ENCODE measurements around the gene CAMTA1.
"Not testable (repeated sequence)": the region's sequence is repeated elsewhere in the genome, so short reads cannot be mapped to it uniquely, and the experiment has no call there.

CAMTA1 gene

DNA sequence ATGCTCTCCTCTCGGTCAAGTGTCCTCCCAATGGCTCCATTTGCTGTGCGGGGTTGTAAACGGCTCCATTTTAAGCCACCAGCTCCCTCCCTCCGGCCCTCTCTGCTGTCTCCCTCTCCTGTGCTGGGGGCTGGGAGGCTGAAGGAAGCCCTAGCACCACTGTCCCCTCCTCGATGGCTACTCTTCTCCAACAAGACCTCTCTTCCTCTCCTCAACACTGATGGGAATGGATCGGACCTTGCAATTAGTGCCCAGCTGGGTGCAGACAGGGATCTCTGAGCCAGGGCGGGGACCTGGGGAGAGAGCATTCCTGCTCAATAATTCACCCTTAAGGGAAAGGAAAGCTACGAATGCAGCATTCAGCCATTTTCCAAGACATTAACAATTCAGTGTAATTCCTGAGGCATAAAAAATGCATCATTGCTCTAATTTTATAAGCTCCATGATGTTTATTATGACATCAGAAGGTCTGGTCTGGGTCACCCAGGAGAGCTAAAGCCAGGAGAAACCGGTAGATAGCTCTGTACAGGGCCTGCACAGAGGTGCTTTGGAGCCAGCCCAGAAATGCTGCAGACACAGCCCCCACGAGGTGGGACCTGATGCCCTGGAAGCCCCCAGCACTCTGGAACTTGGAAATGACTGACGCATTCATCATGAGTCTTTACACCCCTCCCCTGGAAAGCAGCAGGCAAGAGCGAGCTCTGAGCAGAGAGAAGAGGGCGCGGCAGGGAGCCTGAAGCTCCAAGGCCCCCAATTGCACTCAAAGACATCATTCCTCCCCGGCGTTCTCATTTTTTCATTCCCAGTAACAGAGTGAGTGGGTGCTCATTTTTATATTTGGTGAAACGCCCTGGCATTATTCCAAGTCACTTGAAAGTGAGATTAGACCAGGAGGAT lies 909.6 kb downstream of the CAMTA1 start:
- no peaks in the 10 kb centered on the region for H3K9me3 ChIP-seq (ENCODE audit: low read length)
- H3K27ac ChIP-seq (ENCODE audit: low read depth, low read length), result no peak overlapping the region
- H3K27me3 ChIP-seq (ENCODE audit: control insufficient read depth in 1 of 2, insufficient read depth in 2 of 2, low read length in 2 of 2), result no peaks in the 10 kb centered on the region
- no peaks in the 10 kb centered on the region for H3K4me1 ChIP-seq (ENCODE audit: insufficient read depth, low read length)
- no peak overlapping the region for H3K9ac ChIP-seq (ENCODE audit: low read length)
- no peaks in the 10 kb centered on the region for H3K36me3 ChIP-seq (ENCODE audit: insufficient read depth, low read length)
- H3K4me3 ChIP-seq (ENCODE audit: low read depth in 1 of 2, low read length in 2 of 2), result no peak overlapping the region

DNA sequence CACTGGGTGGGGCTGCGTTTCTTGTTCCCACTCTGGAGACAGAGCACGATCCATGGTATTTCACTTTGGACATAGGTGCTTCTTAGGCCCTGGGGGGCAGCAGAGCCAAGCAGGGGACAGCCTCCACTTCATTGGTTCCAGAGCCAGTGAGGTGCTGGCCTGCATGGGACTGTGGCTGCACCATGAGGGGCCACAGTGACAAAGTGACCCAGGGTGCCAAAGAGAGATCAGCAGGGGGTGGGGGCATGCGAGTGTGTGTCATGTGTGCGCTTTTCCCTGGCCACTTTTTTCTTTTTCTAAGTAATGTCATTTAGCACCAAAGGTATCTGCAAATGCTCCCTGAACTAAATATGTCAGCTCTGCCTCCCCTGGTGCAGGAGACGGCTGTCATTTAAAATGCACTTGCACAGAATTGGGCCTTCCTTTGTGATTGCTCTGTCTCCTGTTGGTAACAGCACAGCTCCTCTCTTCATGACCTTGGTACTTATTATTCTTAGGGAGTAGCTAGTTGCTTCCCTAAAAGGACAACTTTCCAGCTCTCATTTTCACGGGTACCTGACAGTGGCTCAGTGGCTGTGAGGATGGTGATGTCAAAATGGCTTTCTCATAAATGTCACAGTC lies 910.4 kb downstream of the CAMTA1 start:
- Histone ChIP-seq H3K9ac (ENCODE audit: low read length) (no peak overlapping the region), H3K27me3 (ENCODE audit: control insufficient read depth in 1 of 2, insufficient read depth in 2 of 2, low read length in 2 of 2) (no peaks in the 10 kb centered on the region), H3K4me3 (ENCODE audit: low read depth in 1 of 2, low read length in 2 of 2) (no peak overlapping the region), H3K27ac (ENCODE audit: low read depth, low read length) (no peak overlapping the region), H3K4me1 (ENCODE audit: insufficient read depth, low read length) (no peaks in the 10 kb centered on the region), H3K36me3 (ENCODE audit: insufficient read depth, low read length) (no peaks in the 10 kb centered on the region), H3K9me3 (ENCODE audit: low read length) (no peaks in the 10 kb centered on the region)

DNA sequence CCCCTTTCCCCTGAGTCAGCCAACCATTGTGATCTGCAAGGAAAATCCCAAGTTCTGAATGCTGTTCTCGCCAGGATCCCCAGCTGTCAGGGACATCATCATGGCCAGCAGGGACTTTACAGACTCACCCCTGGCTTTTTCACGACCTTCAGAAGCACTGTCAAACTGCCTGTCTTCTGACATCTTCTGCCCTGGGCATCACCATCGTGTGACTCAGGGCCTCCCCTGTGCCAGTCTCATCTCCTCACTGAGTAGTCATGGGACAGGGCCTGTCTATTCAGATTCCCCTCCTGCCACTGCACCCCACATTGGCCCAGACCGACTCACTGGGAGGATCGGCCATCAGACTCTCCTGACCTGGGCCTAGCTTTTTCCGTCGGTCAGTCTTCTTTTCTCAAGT lies 913.4 kb downstream of the CAMTA1 start:
- H3K27ac ChIP-seq (ENCODE audit: low read depth, low read length), result no peak overlapping the region

DNA sequence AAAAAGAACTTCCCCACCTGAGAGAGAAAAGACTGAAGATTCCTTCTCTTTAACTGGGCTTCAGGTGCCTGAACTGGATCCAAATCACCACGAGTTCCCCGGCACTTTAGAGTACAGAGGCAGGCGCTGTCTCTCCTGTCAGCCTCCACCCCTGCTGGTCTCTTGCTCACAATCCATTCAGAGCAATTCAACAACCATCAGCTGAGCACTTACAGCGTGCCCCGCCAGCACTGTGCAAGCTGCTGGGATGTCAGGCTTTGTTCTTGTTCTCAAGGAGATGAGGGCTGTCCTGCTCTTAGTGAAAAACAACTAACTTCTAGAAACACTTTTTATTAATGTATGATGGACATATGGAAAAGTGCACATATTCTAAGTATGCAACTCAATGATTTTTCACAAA lies 917.1 kb downstream of the CAMTA1 start:
- no peak overlapping the region for H3K27ac ChIP-seq (ENCODE audit: low read depth, low read length)
- H3K4me1 ChIP-seq (ENCODE audit: insufficient read depth, low read length), result no peaks in the 10 kb centered on the region
- peaks cover 5 to 13% of the 10 kb centered on the region in 2 donors for H3K27me3 ChIP-seq (ENCODE audit: control insufficient read depth in 1 of 2, insufficient read depth in 2 of 2, low read length in 2 of 2)
- H3K36me3 ChIP-seq (ENCODE audit: insufficient read depth, low read length), result no peaks in the 10 kb centered on the region
- H3K9me3 ChIP-seq (ENCODE audit: low read length), result no peaks in the 10 kb centered on the region
- H3K4me3 ChIP-seq (ENCODE audit: low read depth in 1 of 2, low read length in 2 of 2), result no peak overlapping the region
- H3K9ac ChIP-seq (ENCODE audit: low read length), result no peak overlapping the region

More for the DNA sequence above, 913.4 kb downstream of the CAMTA1 start:
- Histone ChIP-seq H3K9me3 (ENCODE audit: low read length) (no peaks in the 10 kb centered on the region), H3K36me3 (ENCODE audit: insufficient read depth, low read length) (no peaks in the 10 kb centered on the region), H3K4me3 (ENCODE audit: low read depth in 1 of 2, low read length in 2 of 2) (no peak overlapping the region), H3K9ac (ENCODE audit: low read length) (no peak overlapping the region), H3K4me1 (ENCODE audit: insufficient read depth, low read length) (no peaks in the 10 kb centered on the region), H3K27me3 (ENCODE audit: control insufficient read depth in 1 of 2, insufficient read depth in 2 of 2, low read length in 2 of 2) (peaks cover 0 to 3% of the 10 kb centered on the region in 2 donors)

DNA sequence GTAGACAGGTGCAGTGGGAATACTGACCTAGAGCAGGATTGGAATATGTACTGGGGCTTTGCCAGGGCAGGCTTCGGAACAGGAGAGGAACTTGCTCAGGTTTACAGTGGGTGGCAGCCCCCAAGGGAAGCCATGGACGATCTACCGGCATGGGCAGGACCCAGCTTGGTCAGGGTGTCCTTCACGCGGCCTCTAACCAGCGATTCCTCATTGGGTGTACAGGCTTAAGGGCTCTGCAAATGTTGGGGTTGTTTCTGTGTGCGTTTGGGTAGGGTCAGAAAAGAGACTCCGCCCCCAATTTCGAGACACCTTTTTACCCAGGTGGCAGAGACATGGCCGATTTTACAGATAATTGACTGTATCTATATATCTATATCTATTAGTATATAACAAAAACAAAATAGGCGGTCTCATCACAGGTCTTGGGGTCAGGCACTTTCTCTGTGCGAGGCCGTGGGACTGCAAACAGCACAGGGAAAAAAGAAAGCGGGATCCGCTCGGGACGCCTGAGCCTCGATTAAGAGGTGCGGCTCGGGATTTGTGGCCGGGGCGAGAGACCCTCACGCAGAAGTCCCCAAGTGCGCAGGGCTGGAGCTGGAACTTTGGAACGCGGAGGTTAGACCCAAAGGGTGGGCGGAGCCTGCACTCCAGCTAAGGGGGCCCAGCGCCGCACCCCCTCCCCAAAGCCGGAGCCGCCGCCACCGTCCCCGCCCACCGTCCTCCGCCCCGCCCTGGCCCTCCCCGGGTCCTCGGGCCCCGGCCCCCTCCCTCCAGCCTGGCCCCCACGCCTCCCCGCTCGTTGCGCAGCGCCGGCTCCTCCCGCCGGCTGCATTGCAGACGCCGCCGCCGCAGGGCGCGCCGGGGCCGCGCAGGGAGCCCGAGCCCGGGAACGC lies 918.3 kb downstream of the CAMTA1 start:
- Histone ChIP-seq H3K9ac (ENCODE audit: low read length) (no peak overlapping the region), H3K27ac (ENCODE audit: low read depth, low read length) (no peak overlapping the region), H3K27me3 (ENCODE audit: control insufficient read depth in 1 of 2, insufficient read depth in 2 of 2, low read length in 2 of 2) (peaks cover 5 to 13% of the 10 kb centered on the region in 2 donors), H3K4me1 (ENCODE audit: insufficient read depth, low read length) (no peaks in the 10 kb centered on the region), H3K9me3 (ENCODE audit: low read length) (no peaks in the 10 kb centered on the region), H3K4me3 (ENCODE audit: low read depth in 1 of 2, low read length in 2 of 2) (no peak overlapping the region), H3K36me3 (ENCODE audit: insufficient read depth, low read length) (no peaks in the 10 kb centered on the region)

DNA sequence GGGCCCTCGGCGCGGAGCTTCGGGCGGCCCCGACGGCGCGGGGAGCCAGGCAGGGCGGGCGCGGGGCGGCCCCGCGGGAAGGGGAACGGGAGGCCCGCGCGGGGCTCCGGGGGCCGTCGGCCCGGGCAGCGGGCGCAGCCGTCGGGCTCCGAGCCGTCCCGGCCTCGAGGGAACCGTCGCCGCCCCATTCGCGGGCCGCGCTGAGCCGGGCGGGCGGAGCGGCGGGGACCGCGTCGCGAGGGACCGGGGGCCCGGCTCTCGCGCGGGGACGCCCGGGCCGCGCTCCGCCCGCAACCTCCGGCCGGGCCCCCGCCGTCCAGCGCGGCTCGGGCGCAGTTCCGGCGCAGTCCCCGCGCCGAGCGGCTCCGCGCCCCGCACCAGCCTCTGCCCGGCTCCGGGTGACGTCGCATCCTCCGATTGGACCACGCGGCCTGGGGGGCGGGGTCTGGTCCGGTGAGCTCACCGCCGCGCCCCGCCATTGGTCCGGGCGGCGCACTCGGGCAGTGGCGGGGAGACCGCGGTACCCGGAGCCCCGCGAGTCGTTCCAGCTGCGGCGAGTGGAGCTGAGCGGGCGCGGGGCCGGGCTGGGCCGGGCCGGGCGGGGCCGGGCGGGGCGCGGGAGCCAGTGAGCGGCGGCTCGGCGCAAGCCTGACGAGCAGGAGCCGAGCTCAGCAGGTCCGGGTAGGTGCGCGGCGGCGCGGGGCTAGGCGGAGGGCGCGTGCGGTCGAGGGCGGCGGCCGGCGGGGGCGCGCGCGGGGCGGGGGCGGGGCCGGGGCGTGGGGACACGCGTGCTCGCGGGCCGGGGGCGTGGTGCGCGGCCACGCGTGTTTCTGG lies 919.2 kb downstream of the CAMTA1 start:
- H3K9me3 ChIP-seq (ENCODE audit: low read length), result no peaks in the 10 kb centered on the region
- H3K36me3 ChIP-seq (ENCODE audit: insufficient read depth, low read length), result no peaks in the 10 kb centered on the region
- no peak overlapping the region for H3K27ac ChIP-seq (ENCODE audit: low read depth, low read length)
- no peak overlapping the region for H3K9ac ChIP-seq (ENCODE audit: low read length)
- H3K27me3 ChIP-seq (ENCODE audit: control insufficient read depth in 1 of 2, insufficient read depth in 2 of 2, low read length in 2 of 2), result peaks cover 5 to 13% of the 10 kb centered on the region in 2 donors
- H3K4me3 ChIP-seq (ENCODE audit: low read depth in 1 of 2, low read length in 2 of 2), result peak overlapping the region in 1 of 2 donors; percentile 41
- no peaks in the 10 kb centered on the region for H3K4me1 ChIP-seq (ENCODE audit: insufficient read depth, low read length)

DNA sequence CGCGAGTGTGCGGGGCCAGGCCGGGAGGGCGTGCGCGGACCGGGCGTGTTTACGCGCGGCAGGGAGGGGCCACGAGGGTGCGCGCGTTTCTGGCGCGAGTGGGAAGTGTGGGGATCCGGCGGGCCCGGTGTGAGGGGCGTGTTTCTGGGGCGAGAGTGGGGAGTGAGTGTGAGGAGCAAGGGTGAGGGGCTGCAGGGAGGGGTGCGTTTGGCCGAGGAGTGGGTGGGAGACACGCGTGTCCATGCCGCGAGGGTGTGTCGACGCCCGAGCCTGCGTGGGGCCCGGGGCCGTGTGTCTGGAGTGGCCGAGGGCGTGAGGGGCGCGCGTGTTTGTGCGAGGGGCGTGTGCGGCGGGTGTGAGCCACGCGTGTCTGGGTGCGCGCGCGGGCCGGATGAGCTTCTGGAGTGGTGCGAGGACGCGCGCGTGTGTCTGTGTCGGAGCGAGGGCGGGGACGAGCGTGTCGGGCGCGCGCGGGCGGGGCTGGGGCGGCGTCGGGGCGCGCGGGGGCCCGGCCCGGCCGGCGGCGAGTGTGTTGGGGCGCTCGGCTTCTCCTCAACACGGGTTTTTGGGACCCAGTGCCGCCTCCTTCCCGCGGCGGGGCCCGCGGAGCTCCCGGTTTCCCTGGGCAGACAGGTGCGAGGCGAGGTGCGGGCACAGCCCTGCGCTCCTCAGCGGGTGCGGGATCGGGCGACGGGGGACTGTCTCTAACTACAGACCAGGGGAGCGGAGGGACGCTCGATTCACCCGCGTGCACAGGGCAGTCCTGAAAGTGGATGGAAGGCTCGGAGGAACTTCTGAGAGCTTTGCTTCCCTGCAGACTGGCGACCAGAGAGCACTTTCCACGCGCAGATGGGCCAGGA lies 920.0 kb downstream of the CAMTA1 start:
- Histone ChIP-seq H3K27me3 (ENCODE audit: control insufficient read depth in 1 of 2, insufficient read depth in 2 of 2, low read length in 2 of 2) (peaks cover 5 to 13% of the 10 kb centered on the region in 2 donors), H3K4me3 (ENCODE audit: low read depth in 1 of 2, low read length in 2 of 2) (peak overlapping the region in 1 of 2 donors; percentile 41), H3K36me3 (ENCODE audit: insufficient read depth, low read length) (no peaks in the 10 kb centered on the region), H3K4me1 (ENCODE audit: insufficient read depth, low read length) (no peaks in the 10 kb centered on the region), H3K27ac (ENCODE audit: low read depth, low read length) (no peak overlapping the region), H3K9ac (ENCODE audit: low read length) (no peak overlapping the region), H3K9me3 (ENCODE audit: low read length) (no peaks in the 10 kb centered on the region)

DNA sequence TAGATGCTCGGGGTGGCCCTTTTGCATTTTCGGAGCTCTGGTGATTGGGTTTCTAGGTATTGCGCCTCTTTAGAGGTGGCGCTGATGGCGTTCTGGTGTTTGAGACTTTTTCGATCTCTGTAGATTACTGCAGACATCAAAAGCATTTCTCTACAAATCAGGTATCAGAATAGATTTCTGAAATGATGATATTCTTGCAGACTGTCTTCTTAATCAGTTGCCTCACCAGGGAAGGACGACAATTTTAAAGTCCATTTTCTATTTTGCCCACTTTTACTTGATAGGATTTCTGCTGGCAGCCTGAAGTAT lies 920.6 kb downstream of the CAMTA1 start:
- Histone ChIP-seq H3K4me3 (ENCODE audit: low read depth in 1 of 2, low read length in 2 of 2) (no peak overlapping the region), H3K9ac (ENCODE audit: low read length) (no peak overlapping the region), H3K36me3 (ENCODE audit: insufficient read depth, low read length) (no peaks in the 10 kb centered on the region), H3K9me3 (ENCODE audit: low read length) (no peaks in the 10 kb centered on the region), H3K4me1 (ENCODE audit: insufficient read depth, low read length) (no peaks in the 10 kb centered on the region), H3K27ac (ENCODE audit: low read depth, low read length) (no peak overlapping the region), H3K27me3 (ENCODE audit: control insufficient read depth in 1 of 2, insufficient read depth in 2 of 2, low read length in 2 of 2) (peaks cover 5 to 13% of the 10 kb centered on the region in 2 donors)

DNA sequence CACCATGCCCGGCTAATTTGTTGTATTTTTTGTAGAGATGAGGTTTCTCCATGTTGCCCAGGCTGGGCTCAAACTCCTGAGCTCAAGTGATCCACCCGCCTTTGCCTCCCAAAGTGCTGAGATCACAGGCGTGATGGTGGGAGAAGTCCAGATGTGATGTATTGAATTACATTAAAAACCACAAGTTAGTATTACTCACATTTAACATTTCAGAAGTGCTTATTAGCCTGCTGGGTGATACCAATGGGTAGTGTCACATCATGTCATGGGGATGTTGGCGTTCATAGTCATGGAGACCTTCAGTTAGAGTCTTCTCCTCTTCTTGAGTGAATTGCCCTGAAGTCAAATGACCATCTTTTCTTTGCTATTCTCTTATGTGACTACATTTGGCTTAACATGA lies 922.3 kb downstream of the CAMTA1 start:
- H3K27me3 ChIP-seq (ENCODE audit: control insufficient read depth in 1 of 2, insufficient read depth in 2 of 2, low read length in 2 of 2), result peaks cover 5 to 13% of the 10 kb centered on the region in 2 donors
- no peaks in the 10 kb centered on the region for H3K4me1 ChIP-seq (ENCODE audit: insufficient read depth, low read length)
- H3K27ac ChIP-seq (ENCODE audit: low read depth, low read length), result no peak overlapping the region
- no peaks in the 10 kb centered on the region for H3K36me3 ChIP-seq (ENCODE audit: insufficient read depth, low read length)
- no peak overlapping the region for H3K9ac ChIP-seq (ENCODE audit: low read length)
- H3K9me3 ChIP-seq (ENCODE audit: low read length), result no peaks in the 10 kb centered on the region
- no peak overlapping the region for H3K4me3 ChIP-seq (ENCODE audit: low read depth in 1 of 2, low read length in 2 of 2)

DNA sequence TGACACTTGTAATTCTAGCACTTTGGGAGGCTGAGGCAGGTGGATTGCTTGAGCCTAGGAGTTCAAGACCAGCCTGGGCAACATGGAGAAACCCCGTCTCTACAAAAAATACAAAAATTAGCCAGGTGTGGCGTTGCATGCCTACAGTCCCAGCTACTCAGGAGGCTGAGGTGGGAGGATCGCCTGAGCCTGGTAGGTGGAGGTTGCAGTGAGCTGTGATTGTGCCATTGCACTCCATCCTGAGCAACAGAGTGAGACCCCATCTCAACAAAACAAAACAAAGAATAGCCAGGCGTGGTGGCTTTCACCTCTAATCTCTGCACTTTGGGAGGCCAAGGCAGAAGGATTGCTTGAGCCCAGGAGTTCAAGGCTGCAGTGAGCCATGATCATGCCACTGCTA lies 922.8 kb downstream of the CAMTA1 start:
- H3K9ac ChIP-seq (ENCODE audit: low read length); H3K4me3 ChIP-seq (ENCODE audit: low read depth in 1 of 2, low read length in 2 of 2); H3K4me1 ChIP-seq (ENCODE audit: insufficient read depth, low read length); H3K36me3 ChIP-seq (ENCODE audit: insufficient read depth, low read length); H3K27ac ChIP-seq (ENCODE audit: low read depth, low read length); H3K9me3 ChIP-seq (ENCODE audit: low read length): not testable (repeated sequence)
- H3K27me3 ChIP-seq (ENCODE audit: control insufficient read depth in 1 of 2, insufficient read depth in 2 of 2, low read length in 2 of 2), result peaks cover 5 to 13% of the 10 kb centered on the region in 2 donors

Data from muscle layer of colon (tissue), 2 donors.